Activated CD4-positive, CD25-positive, alpha-beta regulatory T cell treated with anti-CD3 and anti-CD28 coated beads, Interleukin-2, amount 50 U/mL, for 24 hours (primary cell): ENCODE results near the gene TMEM201.
A peak's percentile ranks its signal among the peaks of the same experiment; 100 is the strongest.
"Not testable (repeated sequence)": the region's sequence is repeated elsewhere in the genome, so short reads cannot be mapped to it uniquely, and the experiment has no call there.

Experiments used
- ATAC-seq, 2 donors: fragments of 150-1000 bp; cut with Tn5 transposase; one replicate each; pipeline ENCODE4 v1.10.0; 2021; ENCODE audit warnings: mild to moderate bottlenecking in 1 of 2, moderate library complexity in 1 of 2

The TMEM201 gene

GRCh38 chr1:9588551-9589143, at the start of gene TMEM201:
TMEM201 (plus strand) TSS chr1:9588911; CDS start chr1:9588931, 20 bp downstream.
- peak; percentile 89 to 91 for ATAC-seq

- peak; percentile 97 to 99 for ATAC-seq
Observed at GRCh38 chr1:9539165-9539828, 49.4 kb upstream of the TMEM201 start, which contains the start of gene SLC25A33. SLC25A33 (plus strand) TSS chr1:9539465; CDS start chr1:9539692, 227 bp downstream.

GRCh38 chr1:9539829-9540550, 48.7 kb upstream of the TMEM201 start:
- ATAC-seq: peak; percentile 41 to 51

- no peak for ATAC-seq
Observed at GRCh38 chr1:9542430-9542829, 46.3 kb upstream of the TMEM201 start.

GRCh38 chr1:9544926-9545325, 43.8 kb upstream of the TMEM201 start:
- no peak for ATAC-seq

GRCh38 chr1:9549955-9550546, 38.7 kb upstream of the TMEM201 start:
- ATAC-seq: no peak

- ATAC-seq: no peak
Observed at GRCh38 chr1:9551984-9552383, 36.7 kb upstream of the TMEM201 start.

GRCh38 chr1:9553736-9554144, 35.0 kb upstream of the TMEM201 start:
- no peak for ATAC-seq

- no peak for ATAC-seq
Observed at GRCh38 chr1:9555942-9556341, 32.8 kb upstream of the TMEM201 start.

GRCh38 chr1:9557624-9558023, 31.1 kb upstream of the TMEM201 start:
- ATAC-seq: no peak

- no peak for ATAC-seq
Observed at GRCh38 chr1:9558271-9558945, 30.3 kb upstream of the TMEM201 start.

- no peak for ATAC-seq
Observed at GRCh38 chr1:9558946-9559545, 29.7 kb upstream of the TMEM201 start.

GRCh38 chr1:9559673-9560072, 29.0 kb upstream of the TMEM201 start:
- no peak for ATAC-seq

- not testable (repeated sequence) for ATAC-seq
Observed at GRCh38 chr1:9560090-9560489, 28.6 kb upstream of the TMEM201 start.

GRCh38 chr1:9561429-9561828, 27.3 kb upstream of the TMEM201 start:
- no peak for ATAC-seq

GRCh38 chr1:9569267-9569666, 19.4 kb upstream of the TMEM201 start:
- no peak for ATAC-seq

- not testable (repeated sequence) for ATAC-seq
Observed at GRCh38 chr1:9570886-9571529, 17.7 kb upstream of the TMEM201 start.

- ATAC-seq: no peak
Observed at GRCh38 chr1:9573723-9574122, 15.0 kb upstream of the TMEM201 start.

- ATAC-seq: no peak
Observed at GRCh38 chr1:9575486-9575885, 13.2 kb upstream of the TMEM201 start.

GRCh38 chr1:9576903-9577302, 11.8 kb upstream of the TMEM201 start:
- ATAC-seq: no peak

GRCh38 chr1:9577423-9577822, 11.3 kb upstream of the TMEM201 start:
- ATAC-seq: no peak

- no peak for ATAC-seq
Observed at GRCh38 chr1:9580942-9581341, 7.8 kb upstream of the TMEM201 start.
